Coronary artery (tissue), 2 donors: Measurements from ENCODE around the gene PRICKLE1.

ENCODE experiments used
- DNase-seq: peaks from one replicate; pipeline ENCODE4 v3.0.0-alpha.2; 2017; ENCODE audit warnings: low spot score
- H3K27ac ChIP-seq, 2 donors: fragments of 200-600 bp; sonication (generic); one replicate each; pipeline ENCODE4 v1.5.1; 2016 to 2019
- H3K4me3 ChIP-seq: fragments of 200-600 bp; sonication (generic); 2 replicates; pipeline ENCODE4 v1.5.1; 2016; ENCODE audit warnings: mild to moderate bottlenecking, moderate library complexity
- CTCF ChIP-seq: fragments of 200-600 bp; sonication (generic); IDR thresholded peaks from one replicate; pipeline ENCODE4 v1.5.1; 2019; ENCODE audit warnings: antibody characterized with exemption

PRICKLE1 gene

GRCh38 chr12:42627151-42627550 lies 37.6 kb upstream of the PRICKLE1 start:
- no peak for DNase-seq
- no peak overlapping the region for H3K4me3 ChIP-seq
- TF ChIP-seq CTCF, result no peak
- no peak overlapping the region for H3K27ac ChIP-seq

GRCh38 chr12:42625611-42626010 lies 36.1 kb upstream of the PRICKLE1 start:
- Histone ChIP-seq H3K4me3 (no peak overlapping the region), H3K27ac (no peak overlapping the region)
- DNase-seq, result no peak
- no peak for TF ChIP-seq CTCF

GRCh38 chr12:42617622-42618021 lies 28.1 kb upstream of the PRICKLE1 start:
- Histone ChIP-seq H3K27ac (no peak overlapping the region), H3K4me3 (no peak overlapping the region)
- TF ChIP-seq CTCF, result no peak
- DNase-seq, result no peak

- DNase-seq, result no peak
- no peak for TF ChIP-seq CTCF
These were observed 25.5 kb upstream of the PRICKLE1 start for GRCh38 chr12:42615006-42615405.

GRCh38 chr12:42612231-42612613 lies 22.7 kb upstream of the PRICKLE1 start:
- no peak overlapping the region for H3K27ac ChIP-seq
- no peak for DNase-seq
- no peak for TF ChIP-seq CTCF
- no peak overlapping the region for H3K4me3 ChIP-seq

More at GRCh38 chr12:42615006-42615405, 25.5 kb upstream of the PRICKLE1 start:
- Histone ChIP-seq H3K27ac (no peak overlapping the region), H3K4me3 (no peak overlapping the region)

- TF ChIP-seq CTCF, result no peak
- no peak for DNase-seq
- no peak overlapping the region for H3K27ac ChIP-seq
- no peak overlapping the region for H3K4me3 ChIP-seq
These were observed 22.2 kb upstream of the PRICKLE1 start for GRCh38 chr12:42611571-42612230.

GRCh38 chr12:42609605-42610004 lies 20.1 kb upstream of the PRICKLE1 start:
- no peak overlapping the region for H3K27ac ChIP-seq
- no peak for TF ChIP-seq CTCF
- no peak for DNase-seq
- H3K4me3 ChIP-seq, result no peak overlapping the region
